ENCODE measurements around the gene RASGRF2.

The RASGRF2 gene

GRCh38 chr5:80951366-80951765 lies 8.8 kb upstream of the RASGRF2 start:
- no peak for DNase-seq (ENCODE audit: low read depth)

GRCh38 chr5:80953587-80953986 lies 6.6 kb upstream of the RASGRF2 start:
- no peak for DNase-seq (ENCODE audit: low read depth)

GRCh38 chr5:80955082-80955590 lies 5.0 kb upstream of the RASGRF2 start:
- no peak for DNase-seq (ENCODE audit: low read depth)

GRCh38 chr5:80956272-80956671 lies 3.9 kb upstream of the RASGRF2 start:
- no peak for DNase-seq (ENCODE audit: low read depth)

- no peak for DNase-seq (ENCODE audit: low read depth)
Observed at GRCh38 chr5:80957031-80957761, 3.0 kb upstream of the RASGRF2 start.

- DNase-seq (ENCODE audit: low read depth), result no peak
Observed at GRCh38 chr5:80958616-80959015, 1.5 kb upstream of the RASGRF2 start.

GRCh38 chr5:80959138-80959537 lies 1.0 kb upstream of the RASGRF2 start:
- no peak for DNase-seq (ENCODE audit: low read depth)

GRCh38 chr5:80960531-80961375 lies 590 bp downstream of the RASGRF2 start:
- no peak for DNase-seq (ENCODE audit: low read depth)

- DNase-seq (ENCODE audit: low read depth), result no peak
Observed at GRCh38 chr5:80961376-80962281, 1.5 kb downstream of the RASGRF2 start.

- no peak for DNase-seq (ENCODE audit: low read depth)
Observed at GRCh38 chr5:80962630-80963520, 2.7 kb downstream of the RASGRF2 start.

GRCh38 chr5:80963521-80963895 lies 3.3 kb downstream of the RASGRF2 start:
- DNase-seq (ENCODE audit: low read depth), result no peak

GRCh38 chr5:80963966-80964481 lies 3.9 kb downstream of the RASGRF2 start:
- no peak for DNase-seq (ENCODE audit: low read depth)

- DNase-seq (ENCODE audit: low read depth), result no peak
Observed at GRCh38 chr5:80964491-80964890, 4.3 kb downstream of the RASGRF2 start.

GRCh38 chr5:80964919-80965318 lies 4.8 kb downstream of the RASGRF2 start:
- no peak for DNase-seq (ENCODE audit: low read depth)

GRCh38 chr5:80967500-80968181 lies 7.5 kb downstream of the RASGRF2 start:
- peak; percentile 78 for DNase-seq (ENCODE audit: low read depth)

- no peak for DNase-seq (ENCODE audit: low read depth)
Observed at GRCh38 chr5:80973027-80973426, 12.9 kb downstream of the RASGRF2 start.

GRCh38 chr5:80975065-80975464 lies 14.9 kb downstream of the RASGRF2 start:
- no peak for DNase-seq (ENCODE audit: low read depth)

- DNase-seq (ENCODE audit: low read depth), result no peak
Observed at GRCh38 chr5:80976985-80977384, 16.8 kb downstream of the RASGRF2 start.

GRCh38 chr5:80977764-80978163 lies 17.6 kb downstream of the RASGRF2 start:
- DNase-seq (ENCODE audit: low read depth), result no peak

- DNase-seq (ENCODE audit: low read depth), result no peak
Observed at GRCh38 chr5:80978772-80979317, 18.7 kb downstream of the RASGRF2 start.
